T-cell (primary cell): ENCODE results near the gene SLC2A10. TPM values are rescaled to one million over a fixed set of nuclear protein-coding genes. Genes with fewer than 3 reads are reported as not detected.

ENCODE experiments used
- ATAC-seq, 4 experiments: fragments of 200-7000 bp in 3 of 4; fragments of 150-1000 bp in 1 of 4; cut with Tn5 transposase; replicated peaks in 1 of 4; 1 replicate in 3 of 4; 2 replicates in 1 of 4; pipeline ENCODE4 v1.10.0; 2021; ENCODE audit warnings: moderate library complexity in 3 of 4, mild to moderate bottlenecking in 2 of 4, moderate number of reproducible peaks in 1 of 4
- CTCF ChIA-PET, 2 donors: fragments of 300-600 bp; sonication (Branson Sonifier 250); formaldehyde crosslinking; loops; one replicate each; lab custom pipeline; 2022; ENCODE audit warnings: antibody characterized with exemption in 2 of 2; lab: Charles Lee
- POLR2A ChIA-PET, 2 donors: fragments of 300-600 bp; sonication (Branson Sonifier 250); formaldehyde crosslinking; loops; one replicate each; lab custom pipeline; 2022; ENCODE audit warnings: antibody characterized with exemption in 2 of 2; lab: Charles Lee
- DNase-seq, 35 experiments: peaks; one replicate each; pipeline versions ENCODE4 v3.0.0 to v3.0.0-alpha.2; 2013 to 2023
- H3K27ac ChIP-seq: one replicate; pipeline ENCODE4 v1.5.1; 2013; ENCODE audit warnings: low read length
- H3K27me3 ChIP-seq, 2 experiments: replicated peaks in 1 of 2; 1 replicate in 1 of 2; 2 replicates in 1 of 2; pipeline versions ENCODE4 v1.6.1 to v1.7.0; 2013; ENCODE audit warnings: low read length in 1 of 2, mixed read lengths in 1 of 2; ENCODE audit not compliant: control insufficient read depth in 2 of 2, insufficient read depth in 2 of 2; ENCODE audit errors: extremely low read depth in 1 of 2
- H3K36me3 ChIP-seq, 2 donors: 1 replicate in 1 of 2; 2 replicates in 1 of 2; pipeline versions ENCODE4 v1.6.1 to v1.7.0; 2013; ENCODE audit warnings: low read length in 1 of 2; ENCODE audit not compliant: control insufficient read depth in 2 of 2, insufficient read depth in 1 of 2; ENCODE audit errors: extremely low read depth in 1 of 2
- H3K4me1 ChIP-seq, 2 experiments: 1 replicate in 1 of 2; 2 replicates in 1 of 2; pipeline versions ENCODE4 v1.6.1 to v1.7.0; 2013; ENCODE audit warnings: low read length in 2 of 2, mixed read lengths in 1 of 2; ENCODE audit not compliant: insufficient read depth in 2 of 2, control insufficient read depth in 1 of 2; ENCODE audit errors: extremely low read depth in 1 of 2
- H3K4me3 ChIP-seq, 2 donors: 1 replicate in 1 of 2; 2 replicates in 1 of 2; pipeline versions ENCODE4 v1.5.1 to v1.7.0; 2013; ENCODE audit warnings: mild to moderate bottlenecking in 2 of 2, low read length in 1 of 2, moderate library complexity in 1 of 2; ENCODE audit not compliant: control insufficient read depth in 1 of 2; ENCODE audit errors: extremely low read depth in 1 of 2
- H3K9me3 ChIP-seq: 2 replicates; pipeline ENCODE4 v1.7.0; 2013
- H3K27ac Mint-ChIP-seq, 2 donors: one replicate each; pipeline ENCODE4 v1.8.0; 2020 to 2021; ENCODE audit warnings: mild to moderate bottlenecking in 2 of 2, mixed read lengths in 2 of 2
- H3K27me3 Mint-ChIP-seq, 2 donors: one replicate each; pipeline ENCODE4 v1.8.0; 2021 to 2022; ENCODE audit warnings: mixed read lengths in 2 of 2
- H3K36me3 Mint-ChIP-seq: one replicate; pipeline ENCODE4 v1.8.0; 2021; ENCODE audit warnings: mixed read lengths
- H3K4me1 Mint-ChIP-seq, 3 donors: one replicate each; pipeline ENCODE4 v1.8.0; 2020 to 2022; ENCODE audit warnings: mixed read lengths in 3 of 3, mild to moderate bottlenecking in 1 of 3
- H3K4me3 Mint-ChIP-seq, 3 donors: one replicate each; pipeline ENCODE4 v1.8.0; 2020 to 2022; ENCODE audit warnings: mild to moderate bottlenecking in 3 of 3, mixed read lengths in 3 of 3, moderate library complexity in 3 of 3
- H3K9me3 Mint-ChIP-seq, 3 donors: one replicate each; pipeline ENCODE4 v1.8.0; 2020 to 2022; ENCODE audit warnings: mixed read lengths in 3 of 3
- WGBS: methylation state at CpG from one replicate; pipeline ENCODE4 v1.1.5; 2013; ENCODE audit warnings: missing lambda C conversion rate; ENCODE audit not compliant: insufficient coverage; 5-methylcytosine and 5-hydroxymethylcytosine counted together
- total RNA-seq, 35 experiments: library from RNA in 6 of 35; stranded (reverse) in 6 of 35; fragments of 120-200 nt in 1 of 35; gene quantifications; one replicate each; pipeline versions ENCODE4 v1.2.1 to v1.2.4 and lab custom pipeline; 2013 to 2026

SLC2A10 gene
- total RNA-seq, 5 donors from 2014 or later (not counting 1 experiment from before 2014, with no cell fraction given), result 0.07 to 0.54 (median 0.09) TPM; not detected in 2

DNA sequence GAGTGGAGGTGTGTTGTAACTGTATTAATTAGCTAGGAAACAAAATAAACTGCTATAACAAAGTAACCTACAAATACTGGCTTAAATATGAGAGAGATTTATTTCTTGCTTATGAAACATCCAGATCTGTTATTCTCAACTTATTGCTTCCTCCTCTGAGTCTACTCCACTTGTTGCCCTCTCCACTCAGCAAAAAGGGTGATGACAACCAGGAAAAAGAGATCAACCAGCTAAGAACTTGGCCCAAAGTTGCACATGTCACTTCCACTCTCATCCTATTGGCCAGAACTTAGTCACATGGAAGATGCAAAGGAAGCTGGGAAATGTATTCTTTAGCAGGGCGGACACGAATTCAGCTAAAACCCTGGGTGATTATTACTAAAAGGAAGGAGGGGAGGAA lies 15.0 kb upstream of the SLC2A10 start:
- DNase-seq, result peak in 2 of 35 experiments; percentile 26 to 32
- Histone ChIP-seq H3K27ac (no peak overlapping the region), H3K9me3 (no peaks in the 10 kb centered on the region), H3K4me1 (peaks cover 0 to 3% of the 10 kb centered on the region in 2 experiments), H3K36me3 (no peaks in the 10 kb centered on the region), H3K4me3 (no peak overlapping the region), H3K27me3 (peaks cover 0 to 12% of the 10 kb centered on the region in 2 experiments)
- no peaks in the 10 kb centered on the region for H3K36me3 Mint-ChIP-seq
- ChIA-PET POLR2A (no interaction called here), CTCF (interaction anchor here (0.6 to 1.1 kb wide), 2 partner anchors 9 to 35 kb away, joined by 3 read pairs; no protein-coding TSS in a partner anchor)
- ATAC-seq, result peak in 1 of 4 experiments; percentile 16
- H3K27me3 Mint-ChIP-seq, result peaks cover 16% of the 10 kb centered on the region in 2 donors
- H3K9me3 Mint-ChIP-seq, result no peaks in the 10 kb centered on the region
- H3K27ac Mint-ChIP-seq, result no peak overlapping the region
- no peak overlapping the region for H3K4me3 Mint-ChIP-seq
- WGBS, result no CpG with 5 or more reads among the region's 2 CpGs
- H3K4me1 Mint-ChIP-seq, result peaks cover 11 to 16% (median 12%) of the 10 kb centered on the region in 3 donors

DNA sequence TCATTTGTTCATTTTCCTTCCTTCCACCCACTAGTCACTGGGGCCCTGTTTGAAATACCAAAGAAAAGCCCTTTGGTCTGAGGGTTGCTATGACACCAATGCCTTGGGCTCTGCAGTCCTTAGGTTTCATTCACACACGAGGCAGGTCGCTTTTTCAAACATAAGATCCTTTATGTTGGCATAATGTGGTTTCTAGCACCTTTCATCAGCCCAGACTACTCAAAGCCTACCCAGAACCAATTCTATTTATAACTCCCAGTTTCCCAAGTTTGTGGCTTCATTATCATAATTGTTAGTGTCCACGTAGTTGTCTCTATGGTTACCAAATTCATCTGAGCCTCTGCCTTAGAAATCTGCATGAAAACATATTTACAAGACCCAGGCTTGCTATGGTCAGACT lies 13.6 kb upstream of the SLC2A10 start:
- CTCF ChIA-PET, result no interaction called here
- Mint-ChIP-seq H3K4me1 (peaks cover 5 to 7% (median 5%) of the 10 kb centered on the region in 3 donors), H3K9me3 (no peaks in the 10 kb centered on the region), H3K36me3 (no peaks in the 10 kb centered on the region), H3K4me3 (no peak overlapping the region), H3K27me3 (peaks cover 27 to 29% of the 10 kb centered on the region in 2 donors), H3K27ac (no peak overlapping the region)
- ATAC-seq (no peak), DNase-seq (no peak)
- WGBS, result no CpG with 5 or more reads among the region's 3 CpGs
- POLR2A ChIA-PET, result no interaction called here
- H3K36me3 ChIP-seq, result no peaks in the 10 kb centered on the region
- H3K9me3 ChIP-seq, result no peaks in the 10 kb centered on the region
- H3K4me3 ChIP-seq, result no peak overlapping the region
- H3K27me3 ChIP-seq, result peaks cover 0 to 19% of the 10 kb centered on the region in 2 experiments
- no peaks in the 10 kb centered on the region for H3K4me1 ChIP-seq
- H3K27ac ChIP-seq, result no peak overlapping the region

DNA sequence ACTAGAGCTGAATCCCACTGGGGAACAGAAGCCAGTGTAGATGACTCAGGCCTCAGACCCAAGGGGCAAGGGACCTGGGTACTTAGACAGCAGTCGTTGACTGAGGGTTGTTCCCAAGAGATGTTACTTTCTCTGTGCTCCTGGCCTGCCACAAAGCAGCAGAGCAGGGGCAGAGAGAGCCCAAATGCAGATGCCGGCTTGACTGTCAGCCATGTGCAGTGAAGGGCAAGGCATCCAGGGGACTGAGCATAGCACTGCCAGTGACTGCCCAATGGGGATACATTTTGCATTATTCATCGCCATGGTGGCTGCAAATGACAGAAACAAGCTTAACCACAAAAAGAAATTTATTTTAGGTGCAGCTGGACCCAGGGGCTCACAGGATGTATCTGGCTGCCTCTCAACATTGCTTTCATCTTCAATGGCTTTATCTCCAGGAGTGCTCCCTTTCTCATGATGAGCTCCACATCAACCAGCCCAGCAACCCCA lies 12.6 kb upstream of the SLC2A10 start:
- peaks cover 5 to 6% (median 5%) of the 10 kb centered on the region in 3 donors for H3K4me1 Mint-ChIP-seq
- H3K9me3 Mint-ChIP-seq, result no peaks in the 10 kb centered on the region
- no peaks in the 10 kb centered on the region for H3K36me3 ChIP-seq
- ChIA-PET CTCF (no interaction called here), POLR2A (no interaction called here)
- H3K27me3 Mint-ChIP-seq, result peaks cover 31 to 34% of the 10 kb centered on the region in 2 donors
- no peak overlapping the region for H3K4me3 Mint-ChIP-seq
- DNase-seq (no peak), ATAC-seq (no peak)
- no peak overlapping the region for H3K4me3 ChIP-seq
- H3K27ac Mint-ChIP-seq, result no peak overlapping the region
- WGBS, result 58% methylated on average over 3 of the region's 3 CpGs
- H3K4me1 ChIP-seq, result no peaks in the 10 kb centered on the region
- no peaks in the 10 kb centered on the region for H3K9me3 ChIP-seq
- H3K27ac ChIP-seq, result no peak overlapping the region
- H3K27me3 ChIP-seq, result peaks cover 0 to 19% of the 10 kb centered on the region in 2 experiments
- no peaks in the 10 kb centered on the region for H3K36me3 Mint-ChIP-seq

GRCh38 chr20:46698788-46699187 lies 10.7 kb upstream of the SLC2A10 start:
- H3K27ac Mint-ChIP-seq, result no peak overlapping the region
- POLR2A ChIA-PET, result no interaction called here
- H3K4me3 ChIP-seq, result no peak overlapping the region
- ATAC-seq (no peak), DNase-seq (no peak)
- H3K4me1 Mint-ChIP-seq, result peaks cover 5 to 6% (median 5%) of the 10 kb centered on the region in 3 donors
- H3K4me1 ChIP-seq, result no peaks in the 10 kb centered on the region
- WGBS, result 100% methylated on average over 1 of the region's 2 CpGs
- no peaks in the 10 kb centered on the region for H3K9me3 Mint-ChIP-seq
- H3K27ac ChIP-seq, result no peak overlapping the region
- H3K36me3 ChIP-seq, result no peaks in the 10 kb centered on the region
- CTCF ChIA-PET, result no interaction called here
- H3K36me3 Mint-ChIP-seq, result no peaks in the 10 kb centered on the region
- peaks cover 37 to 40% of the 10 kb centered on the region in 2 donors for H3K27me3 Mint-ChIP-seq
- no peak overlapping the region for H3K4me3 Mint-ChIP-seq
- peaks cover 0 to 23% of the 10 kb centered on the region in 2 experiments for H3K27me3 ChIP-seq
- no peaks in the 10 kb centered on the region for H3K9me3 ChIP-seq

DNA sequence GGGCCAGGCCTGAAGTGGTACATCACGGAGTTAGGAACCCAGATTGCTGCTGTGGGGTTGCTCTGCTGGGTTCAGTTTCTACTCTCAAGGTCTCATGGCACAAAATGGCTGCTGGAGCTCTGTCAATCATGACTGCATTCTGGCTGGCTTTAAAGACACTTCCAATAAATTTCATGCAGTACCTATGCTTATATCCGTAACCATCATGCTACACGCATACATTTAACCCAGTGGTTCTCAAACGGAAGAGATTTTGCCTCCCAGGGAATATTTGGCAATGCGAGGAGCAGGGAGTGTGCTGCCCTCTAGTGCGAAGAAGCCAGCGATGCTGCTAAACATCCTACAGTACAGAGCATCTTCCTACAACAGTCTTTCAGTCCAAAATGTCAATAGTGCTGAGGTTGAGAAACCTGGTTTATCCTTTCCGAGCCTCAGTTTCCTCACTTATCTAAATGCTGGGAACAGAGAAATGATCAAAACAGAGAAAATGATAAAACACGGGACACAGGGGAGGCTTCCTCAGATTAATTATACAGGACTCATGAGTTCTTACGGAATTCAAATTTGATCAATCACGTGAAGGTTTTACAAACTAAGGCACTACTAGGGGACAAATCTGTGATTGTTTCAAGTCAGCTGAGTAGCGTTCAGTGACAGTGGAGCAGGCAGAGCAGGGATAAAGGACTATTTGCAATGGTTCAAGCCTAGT lies 9.6 kb upstream of the SLC2A10 start:
- Mint-ChIP-seq H3K27me3 (peaks cover 42 to 50% of the 10 kb centered on the region in 2 donors), H3K27ac (no peak overlapping the region), H3K9me3 (no peaks in the 10 kb centered on the region), H3K4me3 (no peak overlapping the region), H3K36me3 (no peaks in the 10 kb centered on the region), H3K4me1 (no peaks in the 10 kb centered on the region)
- 68% methylated on average over 7 of the region's 12 CpGs for whole genome bisulfite sequencing
- Histone ChIP-seq H3K36me3 (no peaks in the 10 kb centered on the region), H3K27ac (no peak overlapping the region), H3K27me3 (peaks cover 0 to 23% of the 10 kb centered on the region in 2 experiments), H3K4me1 (no peaks in the 10 kb centered on the region), H3K9me3 (no peaks in the 10 kb centered on the region), H3K4me3 (no peak overlapping the region)
- ATAC-seq, result no peak
- no peak for DNase-seq
- CTCF ChIA-PET, result no interaction called here
- POLR2A ChIA-PET, result no interaction called here

DNA sequence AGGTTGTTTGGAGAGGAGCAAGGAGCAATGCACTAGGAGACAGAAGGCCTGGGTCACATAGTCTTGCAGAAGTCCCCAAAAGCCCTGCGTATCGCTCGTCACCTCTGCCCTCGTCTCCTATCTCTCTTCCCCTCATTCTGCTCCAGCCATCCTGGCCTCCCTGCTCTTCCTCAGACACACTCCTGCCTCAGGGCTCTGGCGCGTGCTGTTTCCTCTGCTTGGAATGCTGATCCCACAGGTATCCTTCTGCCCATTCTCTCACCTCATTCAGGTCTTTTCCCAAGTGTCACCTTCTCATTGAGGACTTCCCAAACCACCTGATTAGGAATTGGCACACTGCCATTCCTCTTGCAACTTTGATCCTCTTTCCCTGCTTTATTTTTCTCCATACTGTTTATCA lies 9.0 kb upstream of the SLC2A10 start:
- ChIA-PET CTCF (no interaction called here), POLR2A (no interaction called here)
- Histone ChIP-seq H3K4me1 (no peaks in the 10 kb centered on the region), H3K27ac (no peak overlapping the region), H3K27me3 (peaks cover 0 to 23% of the 10 kb centered on the region in 2 experiments), H3K36me3 (no peaks in the 10 kb centered on the region), H3K9me3 (no peaks in the 10 kb centered on the region), H3K4me3 (no peak overlapping the region)
- no peaks in the 10 kb centered on the region for H3K36me3 Mint-ChIP-seq
- no peak overlapping the region for H3K27ac Mint-ChIP-seq
- no peak overlapping the region for H3K4me3 Mint-ChIP-seq
- WGBS, result 89% methylated on average over 6 of the region's 6 CpGs
- ATAC-seq (no peak), DNase-seq (no peak)
- no peaks in the 10 kb centered on the region for H3K4me1 Mint-ChIP-seq
- H3K9me3 Mint-ChIP-seq, result no peaks in the 10 kb centered on the region
- H3K27me3 Mint-ChIP-seq, result peaks cover 47 to 56% of the 10 kb centered on the region in 2 donors
